ENCODE measurements around the gene NSDHL. TPM values are rescaled to one million over a fixed set of nuclear protein-coding genes. Genes with fewer than 3 reads are reported as not detected.

NSDHL gene
- total and polyA plus RNA-seq, 2 experiments from 2014 or later, result 46.2 to 62.9 TPM

DNA sequence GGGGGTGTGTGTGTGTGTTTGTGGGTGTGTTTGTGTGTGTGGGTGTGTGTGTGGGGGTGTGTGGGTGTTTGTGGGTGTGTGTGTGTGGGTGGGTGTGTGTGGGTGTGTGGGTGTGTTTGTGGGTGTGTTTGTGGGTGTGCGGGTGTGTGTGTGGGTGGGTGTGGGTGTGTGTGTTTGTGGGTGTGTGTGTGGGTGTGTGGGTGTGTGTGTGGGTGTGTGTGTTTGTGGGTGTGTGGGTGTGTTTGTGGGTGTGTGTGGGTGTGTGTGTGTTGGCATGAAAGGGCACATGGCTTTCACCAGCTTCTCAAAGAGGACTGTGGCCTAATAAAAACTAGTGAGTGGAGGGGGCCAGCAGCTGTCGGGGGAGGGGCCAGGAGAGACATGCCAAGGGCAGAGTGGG is 41.7 kb downstream of the NSDHL start:
- no peaks in the 10 kb centered on the region for H3K36me3 ChIP-seq (replicated peaks; ENCODE audit: insufficient read depth, low read depth)
- 86% methylated on average over 1 of the region's 2 CpGs for WGBS (ENCODE audit: low lambda C conversion rate, missing lambda C conversion rate)
- no peaks in the 10 kb centered on the region for H3K4me1 ChIP-seq (ENCODE audit: insufficient read depth)
- H4K20me1 ChIP-seq (ENCODE audit: insufficient read depth, poor library complexity, severe bottlenecking), result no peaks in the 10 kb centered on the region
- no peaks in the 10 kb centered on the region for H3K27me3 ChIP-seq
- no peak overlapping the region for H2AFZ ChIP-seq
- H3K4me2 ChIP-seq, result no peak overlapping the region
- H3K4me3 ChIP-seq, result no peak overlapping the region
- no peak for DNase-seq (ENCODE audit: low spot score)
- TF ChIP-seq, protein P1, sequence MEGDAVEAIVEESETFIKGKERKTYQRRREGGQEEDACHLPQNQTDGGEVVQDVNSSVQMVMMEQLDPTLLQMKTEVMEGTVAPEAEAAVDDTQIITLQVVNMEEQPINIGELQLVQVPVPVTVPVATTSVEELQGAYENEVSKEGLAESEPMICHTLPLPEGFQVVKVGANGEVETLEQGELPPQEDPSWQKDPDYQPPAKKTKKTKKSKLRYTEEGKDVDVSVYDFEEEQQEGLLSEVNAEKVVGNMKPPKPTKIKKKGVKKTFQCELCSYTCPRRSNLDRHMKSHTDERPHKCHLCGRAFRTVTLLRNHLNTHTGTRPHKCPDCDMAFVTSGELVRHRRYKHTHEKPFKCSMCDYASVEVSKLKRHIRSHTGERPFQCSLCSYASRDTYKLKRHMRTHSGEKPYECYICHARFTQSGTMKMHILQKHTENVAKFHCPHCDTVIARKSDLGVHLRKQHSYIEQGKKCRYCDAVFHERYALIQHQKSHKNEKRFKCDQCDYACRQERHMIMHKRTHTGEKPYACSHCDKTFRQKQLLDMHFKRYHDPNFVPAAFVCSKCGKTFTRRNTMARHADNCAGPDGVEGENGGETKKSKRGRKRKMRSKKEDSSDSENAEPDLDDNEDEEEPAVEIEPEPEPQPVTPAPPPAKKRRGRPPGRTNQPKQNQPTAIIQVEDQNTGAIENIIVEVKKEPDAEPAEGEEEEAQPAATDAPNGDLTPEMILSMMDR (IDR thresholded peaks at IDR 0.05; ENCODE audit: poor library complexity), result no peak
- TF ChIP-seq EZH2phosphoT487 (IDR thresholded peaks at IDR 0.05; ENCODE audit: low read depth, severe bottlenecking, unreplicated experiment) (no peak), EZH2 (IDR thresholded peaks at IDR 0.05; ENCODE audit: borderline replicate concordance) (no peak)
- no peak overlapping the region for H3K27ac ChIP-seq
- H3K9me2 ChIP-seq (replicated peaks; ENCODE audit: insufficient read depth), result no peaks in the 10 kb centered on the region
- H3K9me3 ChIP-seq (ENCODE audit: low read depth), result no peaks in the 10 kb centered on the region
- H3K79me2 ChIP-seq, result no peaks in the 10 kb centered on the region

DNA sequence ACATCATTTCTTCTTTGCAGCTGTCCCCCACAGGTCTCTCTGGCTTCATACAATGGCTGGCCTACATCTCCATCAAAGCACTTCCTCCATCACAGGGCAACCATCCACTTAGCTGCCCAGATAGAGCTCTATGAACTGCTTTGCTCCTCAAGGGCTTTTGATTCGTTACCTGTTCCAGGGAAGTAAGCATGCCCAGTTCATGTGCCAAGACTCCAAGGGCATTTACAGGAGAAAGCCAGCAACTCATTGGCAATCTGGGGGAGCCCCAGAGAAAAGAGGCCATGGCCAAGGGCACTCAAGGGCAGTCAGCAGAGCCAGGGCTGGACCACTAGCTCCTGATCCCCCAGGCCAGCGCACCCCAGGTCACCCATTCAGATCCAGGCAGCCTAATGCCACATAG is 42.5 kb downstream of the NSDHL start:
- Histone ChIP-seq H3K4me1 (ENCODE audit: insufficient read depth) (no peaks in the 10 kb centered on the region), H4K20me1 (ENCODE audit: insufficient read depth, poor library complexity, severe bottlenecking) (no peaks in the 10 kb centered on the region), H3K9me2 (replicated peaks; ENCODE audit: insufficient read depth) (no peaks in the 10 kb centered on the region), H3K27me3 (no peaks in the 10 kb centered on the region), H3K79me2 (no peaks in the 10 kb centered on the region), H2AFZ (no peak overlapping the region), H3K9me3 (ENCODE audit: low read depth) (no peaks in the 10 kb centered on the region), H3K27ac (no peak overlapping the region), H3K36me3 (replicated peaks; ENCODE audit: insufficient read depth, low read depth) (no peaks in the 10 kb centered on the region), H3K4me2 (no peak overlapping the region), H3K4me3 (no peak overlapping the region)
- WGBS (ENCODE audit: low lambda C conversion rate, missing lambda C conversion rate), result 70% methylated on average over 2 of the region's 2 CpGs
- TF ChIP-seq EZH2 (IDR thresholded peaks at IDR 0.05; ENCODE audit: borderline replicate concordance) (no peak), EZH2phosphoT487 (IDR thresholded peaks at IDR 0.05; ENCODE audit: low read depth, severe bottlenecking, unreplicated experiment) (no peak)
- TF ChIP-seq, protein P1 (IDR thresholded peaks at IDR 0.05; ENCODE audit: poor library complexity), result no peak
- DNase-seq (ENCODE audit: low spot score), result no peak

DNA sequence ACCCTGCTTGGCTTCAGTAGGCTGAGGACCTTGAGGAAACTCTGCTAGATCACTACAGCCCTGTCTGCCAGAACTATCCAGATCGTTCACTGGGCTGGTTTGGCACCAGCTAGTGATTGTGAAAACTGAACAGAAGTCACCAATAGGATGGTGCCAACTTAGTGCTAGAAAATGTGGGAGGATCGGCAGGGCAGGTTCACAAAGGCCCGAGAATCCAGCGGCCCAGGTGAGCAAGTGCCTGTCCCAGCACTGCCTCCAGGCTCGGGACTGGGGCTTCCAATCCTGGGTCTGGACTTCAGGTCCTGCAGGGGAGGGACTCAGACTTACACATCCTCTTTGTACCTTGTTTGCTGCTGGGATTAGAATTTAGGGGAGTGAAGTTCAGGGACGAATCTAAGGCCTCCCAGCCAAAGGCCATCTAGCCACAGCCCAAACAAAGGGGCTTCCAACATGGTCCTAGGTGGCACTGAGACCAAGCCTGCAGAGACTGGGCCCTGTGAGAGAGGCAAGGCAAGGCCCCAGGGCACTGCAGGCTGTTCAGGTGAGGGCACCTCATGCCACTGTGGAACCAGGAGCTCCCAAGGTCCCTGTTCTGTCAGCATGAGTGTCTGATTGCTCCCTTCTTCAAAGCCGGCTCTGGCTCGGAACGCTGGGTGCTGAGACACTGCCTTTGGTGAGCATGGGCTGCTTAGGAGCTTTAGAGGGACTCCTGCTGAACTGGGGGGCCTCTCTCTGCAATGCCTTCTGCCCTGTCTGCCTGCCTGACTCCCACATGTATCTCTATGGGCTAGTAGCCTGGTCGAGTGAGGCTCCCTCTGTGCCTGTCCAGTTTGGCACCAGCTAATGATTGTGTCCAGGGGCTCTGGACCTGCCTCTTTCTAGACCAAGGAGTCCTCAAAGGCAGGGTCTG is 46.3 kb downstream of the NSDHL start:
- Histone ChIP-seq H3K79me2 (no peaks in the 10 kb centered on the region), H4K20me1 (ENCODE audit: insufficient read depth, poor library complexity, severe bottlenecking) (no peaks in the 10 kb centered on the region), H3K27me3 (no peaks in the 10 kb centered on the region), H3K27ac (no peak overlapping the region), H3K4me1 (ENCODE audit: insufficient read depth) (no peaks in the 10 kb centered on the region), H3K9me2 (replicated peaks; ENCODE audit: insufficient read depth) (no peaks in the 10 kb centered on the region), H2AFZ (no peak overlapping the region), H3K4me3 (no peak overlapping the region), H3K4me2 (no peak overlapping the region), H3K36me3 (replicated peaks; ENCODE audit: insufficient read depth, low read depth) (no peaks in the 10 kb centered on the region), H3K9me3 (ENCODE audit: low read depth) (no peaks in the 10 kb centered on the region)
- WGBS (ENCODE audit: low lambda C conversion rate, missing lambda C conversion rate), result 79% methylated on average over 10 of the region's 10 CpGs
- TF ChIP-seq EZH2phosphoT487 (IDR thresholded peaks at IDR 0.05; ENCODE audit: low read depth, severe bottlenecking, unreplicated experiment), result no peak
- TF ChIP-seq, protein P1 (IDR thresholded peaks at IDR 0.05; ENCODE audit: poor library complexity), result no peak
- no peak for TF ChIP-seq EZH2 (IDR thresholded peaks at IDR 0.05; ENCODE audit: borderline replicate concordance)
- DNase-seq (ENCODE audit: low spot score), result no peak

All from hepatocyte (in vitro differentiated cells).